Measurements from ENCODE around the gene RHOU.

RHOU gene

DNA sequence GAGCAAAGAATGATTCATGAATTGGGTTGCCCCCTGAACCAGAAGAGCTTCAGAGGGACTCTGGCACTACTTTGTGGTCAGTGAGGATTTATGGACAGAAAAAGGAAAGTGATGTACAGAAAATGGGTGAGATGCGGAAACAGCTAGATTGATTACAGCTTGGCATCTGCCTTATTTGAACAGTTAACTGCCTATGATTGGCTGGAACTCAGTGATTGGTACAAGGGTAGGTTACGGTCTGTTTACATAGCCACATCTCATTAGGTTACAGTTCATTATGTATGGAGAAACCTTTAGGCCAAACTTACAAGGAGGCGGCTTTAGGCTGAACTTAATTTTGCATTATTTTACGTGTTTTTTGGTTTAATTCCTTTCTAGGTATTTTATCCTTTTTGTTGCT lies 29.0 kb upstream of the RHOU start:
- H3K27me3 ChIP-seq (ENCODE audit: control insufficient read depth, insufficient read depth, low read length): no peaks in the 10 kb centered on the region
- H3K27ac ChIP-seq (ENCODE audit: low read depth, low read length): no peak overlapping the region
- no peaks in the 10 kb centered on the region for H3K4me1 ChIP-seq (ENCODE audit: control insufficient read depth, insufficient read depth, low read length)
- H3K9ac ChIP-seq (ENCODE audit: low read length): no peak overlapping the region
- H3K9me3 ChIP-seq (ENCODE audit: control insufficient read depth, insufficient read depth, low read depth, low read length): no peaks in the 10 kb centered on the region
- no peaks in the 10 kb centered on the region for H3K36me3 ChIP-seq (ENCODE audit: control insufficient read depth, insufficient read depth, low read length)
- H3K4me3 ChIP-seq (ENCODE audit: low read depth, low read length): no peak overlapping the region

DNA sequence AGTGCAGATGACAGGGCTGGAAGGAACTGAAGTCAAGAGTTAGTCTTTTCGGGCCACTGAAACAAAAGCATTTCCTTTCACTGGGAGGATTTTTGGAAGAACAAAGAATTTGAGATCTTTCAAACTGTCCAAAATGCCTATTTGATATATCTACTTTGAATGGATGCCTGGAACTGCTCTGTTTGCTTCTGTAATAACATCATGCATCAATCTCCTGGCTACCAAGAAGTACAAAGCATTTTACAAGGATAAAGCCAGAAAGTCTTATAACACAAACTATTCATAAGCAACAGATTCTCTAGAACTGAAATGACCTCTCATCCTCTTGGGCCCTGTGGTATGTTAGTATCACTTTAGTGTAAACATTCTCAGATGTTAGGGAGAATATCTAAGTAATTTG lies 18.2 kb upstream of the RHOU start:
- no peaks in the 10 kb centered on the region for H3K4me1 ChIP-seq (ENCODE audit: control insufficient read depth, insufficient read depth, low read length)
- no peak overlapping the region for H3K27ac ChIP-seq (ENCODE audit: low read depth, low read length)
- no peaks in the 10 kb centered on the region for H3K36me3 ChIP-seq (ENCODE audit: control insufficient read depth, insufficient read depth, low read length)
- no peaks in the 10 kb centered on the region for H3K9me3 ChIP-seq (ENCODE audit: control insufficient read depth, insufficient read depth, low read depth, low read length)
- no peak overlapping the region for H3K4me3 ChIP-seq (ENCODE audit: low read depth, low read length)
- no peak overlapping the region for H3K9ac ChIP-seq (ENCODE audit: low read length)
- H3K27me3 ChIP-seq (ENCODE audit: control insufficient read depth, insufficient read depth, low read length): no peaks in the 10 kb centered on the region

GRCh38 chr1:228721407-228721806 lies 13.9 kb upstream of the RHOU start:
- no peak overlapping the region for H3K4me3 ChIP-seq (ENCODE audit: low read depth, low read length)
- peaks cover 12% of the 10 kb centered on the region for H3K4me1 ChIP-seq (ENCODE audit: control insufficient read depth, insufficient read depth, low read length)
- no peak overlapping the region for H3K27ac ChIP-seq (ENCODE audit: low read depth, low read length)
- H3K27me3 ChIP-seq (ENCODE audit: control insufficient read depth, insufficient read depth, low read length): no peaks in the 10 kb centered on the region
- H3K36me3 ChIP-seq (ENCODE audit: control insufficient read depth, insufficient read depth, low read length): no peaks in the 10 kb centered on the region
- H3K9me3 ChIP-seq (ENCODE audit: control insufficient read depth, insufficient read depth, low read depth, low read length): no peaks in the 10 kb centered on the region
- H3K9ac ChIP-seq (ENCODE audit: low read length): no peak overlapping the region

DNA sequence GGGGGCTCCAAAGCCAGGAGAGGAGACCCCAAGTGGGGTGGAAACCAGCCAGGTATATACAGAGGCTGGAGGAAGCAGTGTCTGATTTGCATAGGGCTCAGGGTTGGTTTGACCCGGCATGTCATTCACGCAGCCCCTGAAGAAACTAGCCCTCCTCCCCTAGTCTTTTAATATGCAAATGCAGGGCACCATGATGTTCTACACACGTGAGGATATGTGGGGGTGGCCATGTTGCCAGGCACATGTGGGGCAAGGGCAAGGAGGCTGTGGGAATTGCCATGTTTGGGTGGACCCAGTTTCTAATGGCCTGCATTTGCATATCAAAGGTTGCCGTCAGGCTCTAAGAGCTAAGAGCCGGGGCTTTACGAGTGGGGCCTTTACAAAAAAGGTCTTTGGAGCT lies 12.0 kb upstream of the RHOU start:
- H3K27ac ChIP-seq (ENCODE audit: low read depth, low read length): no peak overlapping the region
- H3K36me3 ChIP-seq (ENCODE audit: control insufficient read depth, insufficient read depth, low read length): no peaks in the 10 kb centered on the region
- H3K9me3 ChIP-seq (ENCODE audit: control insufficient read depth, insufficient read depth, low read depth, low read length): no peaks in the 10 kb centered on the region
- H3K4me3 ChIP-seq (ENCODE audit: low read depth, low read length): no peak overlapping the region
- no peaks in the 10 kb centered on the region for H3K27me3 ChIP-seq (ENCODE audit: control insufficient read depth, insufficient read depth, low read length)
- H3K9ac ChIP-seq (ENCODE audit: low read length): no peak overlapping the region
- peaks cover 12% of the 10 kb centered on the region for H3K4me1 ChIP-seq (ENCODE audit: control insufficient read depth, insufficient read depth, low read length)

GRCh38 chr1:228723921-228724320 lies 11.4 kb upstream of the RHOU start:
- Histone ChIP-seq H3K9me3 (ENCODE audit: control insufficient read depth, insufficient read depth, low read depth, low read length) (no peaks in the 10 kb centered on the region), H3K27me3 (ENCODE audit: control insufficient read depth, insufficient read depth, low read length) (no peaks in the 10 kb centered on the region), H3K4me3 (ENCODE audit: low read depth, low read length) (no peak overlapping the region), H3K27ac (ENCODE audit: low read depth, low read length) (no peak overlapping the region; the same call in 1 of the 2 replicates), H3K9ac (ENCODE audit: low read length) (peak overlapping the region; percentile 52), H3K4me1 (ENCODE audit: control insufficient read depth, insufficient read depth, low read length) (peaks cover 12% of the 10 kb centered on the region), H3K36me3 (ENCODE audit: control insufficient read depth, insufficient read depth, low read length) (no peaks in the 10 kb centered on the region)

DNA sequence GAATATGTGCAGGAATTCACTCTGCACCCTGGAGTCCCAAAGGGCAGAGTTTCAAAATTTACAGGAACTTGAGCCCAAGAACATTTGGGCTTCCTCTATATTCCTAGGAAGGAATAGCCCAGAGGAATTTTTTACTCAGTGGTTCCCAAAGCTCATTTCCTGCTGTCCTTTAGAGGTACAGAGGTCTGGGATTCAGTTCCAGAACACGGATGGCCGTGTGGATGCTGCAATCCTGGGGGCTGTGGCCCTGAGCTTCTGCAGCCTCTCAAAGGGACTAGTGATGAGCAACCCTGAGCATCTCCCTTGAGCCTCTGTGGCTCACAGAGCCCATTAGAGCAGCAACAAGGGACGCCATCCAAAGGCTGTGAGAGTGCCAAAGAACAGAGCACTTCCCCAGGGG lies 10.1 kb upstream of the RHOU start:
- H3K27me3 ChIP-seq (ENCODE audit: control insufficient read depth, insufficient read depth, low read length): no peaks in the 10 kb centered on the region
- H3K4me3 ChIP-seq (ENCODE audit: low read depth, low read length): no peak overlapping the region
- H3K27ac ChIP-seq (ENCODE audit: low read depth, low read length): no peak overlapping the region
- H3K9ac ChIP-seq (ENCODE audit: low read length): no peak overlapping the region
- H3K4me1 ChIP-seq (ENCODE audit: control insufficient read depth, insufficient read depth, low read length): peaks cover 12% of the 10 kb centered on the region
- H3K36me3 ChIP-seq (ENCODE audit: control insufficient read depth, insufficient read depth, low read length): no peaks in the 10 kb centered on the region
- H3K9me3 ChIP-seq (ENCODE audit: control insufficient read depth, insufficient read depth, low read depth, low read length): no peaks in the 10 kb centered on the region

GRCh38 chr1:228727681-228728171 lies 7.6 kb upstream of the RHOU start:
- peaks cover 12% of the 10 kb centered on the region for H3K4me1 ChIP-seq (ENCODE audit: control insufficient read depth, insufficient read depth, low read length)

DNA sequence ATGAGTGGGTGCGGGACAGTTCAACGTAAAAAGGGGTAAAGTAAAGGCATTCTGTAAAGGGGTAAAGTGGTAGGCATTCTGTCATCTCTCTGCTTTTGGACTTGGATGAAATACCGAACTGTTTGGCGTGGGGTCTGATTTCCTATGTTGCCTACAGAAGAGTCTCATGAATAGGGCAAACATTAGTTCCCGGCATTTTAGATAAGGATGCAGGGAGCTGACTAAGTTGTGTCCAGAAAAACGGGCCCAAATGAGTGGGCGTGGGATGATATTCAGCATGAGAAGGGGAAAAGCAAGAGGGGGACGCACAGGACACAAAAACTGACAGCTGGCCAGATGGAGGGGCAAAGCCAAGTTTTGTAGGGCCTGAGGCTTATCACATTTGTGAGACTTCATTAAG lies 2.9 kb upstream of the RHOU start:
- peaks cover 13% of the 10 kb centered on the region; the same call in 1 of the 2 replicates for H3K4me1 ChIP-seq (ENCODE audit: control insufficient read depth, insufficient read depth, low read length)
- H3K27me3 ChIP-seq (ENCODE audit: control insufficient read depth, insufficient read depth, low read length): peaks cover 29% of the 10 kb centered on the region
- H3K9ac ChIP-seq (ENCODE audit: low read length): no peak overlapping the region
- H3K9me3 ChIP-seq (ENCODE audit: control insufficient read depth, insufficient read depth, low read depth, low read length): no peaks in the 10 kb centered on the region
- H3K27ac ChIP-seq (ENCODE audit: low read depth, low read length): no peak overlapping the region
- H3K4me3 ChIP-seq (ENCODE audit: low read depth, low read length): no peak overlapping the region
- H3K36me3 ChIP-seq (ENCODE audit: control insufficient read depth, insufficient read depth, low read length): no peaks in the 10 kb centered on the region

More at GRCh38 chr1:228727681-228728171, 7.6 kb upstream of the RHOU start:
- Histone ChIP-seq H3K9me3 (ENCODE audit: control insufficient read depth, insufficient read depth, low read depth, low read length) (no peaks in the 10 kb centered on the region), H3K36me3 (ENCODE audit: control insufficient read depth, insufficient read depth, low read length) (no peaks in the 10 kb centered on the region), H3K9ac (ENCODE audit: low read length) (no peak overlapping the region), H3K4me3 (ENCODE audit: low read depth, low read length) (no peak overlapping the region), H3K27ac (ENCODE audit: low read depth, low read length) (no peak overlapping the region), H3K27me3 (ENCODE audit: control insufficient read depth, insufficient read depth, low read length) (no peaks in the 10 kb centered on the region)

DNA sequence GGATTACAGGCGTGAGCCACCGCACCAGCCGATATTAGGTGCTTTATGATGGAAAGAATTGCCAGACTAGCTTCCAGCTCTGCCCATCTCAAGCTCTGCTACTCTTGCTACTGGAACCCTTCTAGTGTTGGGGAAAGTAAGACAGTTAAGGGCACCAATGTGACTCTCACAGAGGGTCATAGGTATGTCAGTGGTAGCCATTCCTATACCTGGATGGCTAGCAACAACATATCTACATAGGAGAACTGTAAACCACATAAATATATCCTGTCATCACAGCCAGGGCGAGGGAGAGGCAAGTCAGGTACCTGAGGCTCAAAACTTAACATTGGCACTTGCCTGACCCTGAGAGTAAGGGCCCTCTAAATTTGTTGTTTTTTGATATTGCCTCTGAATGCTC lies 1.7 kb upstream of the RHOU start:
- no peak overlapping the region for H3K4me3 ChIP-seq (ENCODE audit: low read depth, low read length)
- peaks cover 29% of the 10 kb centered on the region for H3K27me3 ChIP-seq (ENCODE audit: control insufficient read depth, insufficient read depth, low read length)
- no peak overlapping the region for H3K27ac ChIP-seq (ENCODE audit: low read depth, low read length)
- H3K36me3 ChIP-seq (ENCODE audit: control insufficient read depth, insufficient read depth, low read length): 0 out of 2 replicates have a peak, but pooled peaks cover 6% of the 10 kb centered on the region
- H3K9ac ChIP-seq (ENCODE audit: low read length): no peak overlapping the region
- H3K4me1 ChIP-seq (ENCODE audit: control insufficient read depth, insufficient read depth, low read length): peaks cover 17% of the 10 kb centered on the region; the same call in 1 of the 2 replicates
- no peaks in the 10 kb centered on the region for H3K9me3 ChIP-seq (ENCODE audit: control insufficient read depth, insufficient read depth, low read depth, low read length)

GRCh38 chr1:228735871-228736586 lies 750 bp downstream of the RHOU start:
- H3K9me3 ChIP-seq (ENCODE audit: control insufficient read depth, insufficient read depth, low read depth, low read length): no peaks in the 10 kb centered on the region
- H3K27me3 ChIP-seq (ENCODE audit: control insufficient read depth, insufficient read depth, low read length): peaks cover 29% of the 10 kb centered on the region
- peak overlapping the region; percentile 81 for H3K4me3 ChIP-seq (ENCODE audit: low read depth, low read length)
- H3K36me3 ChIP-seq (ENCODE audit: control insufficient read depth, insufficient read depth, low read length): 0 out of 2 replicates have a peak, but pooled peaks cover 6% of the 10 kb centered on the region
- H3K4me1 ChIP-seq (ENCODE audit: control insufficient read depth, insufficient read depth, low read length): peaks cover 17% of the 10 kb centered on the region; the same call in 1 of the 2 replicates
- H3K27ac ChIP-seq (ENCODE audit: low read depth, low read length): no peak overlapping the region
- H3K9ac ChIP-seq (ENCODE audit: low read length): peak overlapping the region; percentile 60

GRCh38 chr1:228736844-228737445 lies 1.7 kb downstream of the RHOU start:
- H3K9me3 ChIP-seq (ENCODE audit: control insufficient read depth, insufficient read depth, low read depth, low read length): no peaks in the 10 kb centered on the region
- H3K27ac ChIP-seq (ENCODE audit: low read depth, low read length): no peak overlapping the region
- H3K4me3 ChIP-seq (ENCODE audit: low read depth, low read length): peak overlapping the region; percentile 81

More at GRCh38 chr1:228736844-228737445, 1.7 kb downstream of the RHOU start:
- 0 out of 2 replicates have a peak, but pooled peaks cover 9% of the 10 kb centered on the region for H3K36me3 ChIP-seq (ENCODE audit: control insufficient read depth, insufficient read depth, low read length)
- peaks cover 29% of the 10 kb centered on the region for H3K27me3 ChIP-seq (ENCODE audit: control insufficient read depth, insufficient read depth, low read length)
- H3K9ac ChIP-seq (ENCODE audit: low read length): no peak overlapping the region
- H3K4me1 ChIP-seq (ENCODE audit: control insufficient read depth, insufficient read depth, low read length): peaks cover 17% of the 10 kb centered on the region; the same call in 1 of the 2 replicates

Data from HUES6 (cell line).